ENCODE measurements around the gene TBC1D3C. TPM values are rescaled to one million over a fixed set of nuclear protein-coding genes. Genes with fewer than 3 reads are reported as not detected.
A peak's percentile ranks its signal among the peaks of the same experiment; 100 is the strongest.
"Not testable (repeated sequence)": the region's sequence is repeated elsewhere in the genome, so short reads cannot be mapped to it uniquely, and the experiment has no call there.

TBC1D3C gene
- not detected for total RNA-seq
- long read RNA-seq: 0 reads

- DNase-seq; H3K4me3 ChIP-seq; H3K4me1 ChIP-seq; H3K27ac ChIP-seq; H3K9me3 ChIP-seq; ATAC-seq; intact Hi-C loops (cut with DNase I); H3K36me3 ChIP-seq; H3K27me3 ChIP-seq: not testable (repeated sequence)
Measured at GRCh38 chr17:38068534-38068933, at the start of gene TBC1D3C. Gene TBC1D3C, minus strand, starts transcription at chr17:38068634. Its CDS starts 1,568 bp downstream, at chr17:38067066.

GRCh38 chr17:38099262-38099661 is 30.8 kb upstream of the TBC1D3C start:
- H3K36me3 ChIP-seq; H3K27ac ChIP-seq; H3K4me1 ChIP-seq; H3K27me3 ChIP-seq; ATAC-seq; intact Hi-C loops (cut with DNase I); H3K4me3 ChIP-seq; DNase-seq; H3K9me3 ChIP-seq: not testable (repeated sequence)

- DNase-seq; H3K4me1 ChIP-seq; H3K36me3 ChIP-seq; H3K9me3 ChIP-seq; intact Hi-C loops (cut with DNase I); H3K27me3 ChIP-seq; H3K4me3 ChIP-seq; H3K27ac ChIP-seq: not testable (repeated sequence)
- ATAC-seq: peak; percentile 25
Measured at GRCh38 chr17:38094059-38094694, 25.7 kb upstream of the TBC1D3C start.

- DNase-seq: peak; percentile 27
- H3K4me3 ChIP-seq; H3K4me1 ChIP-seq; H3K36me3 ChIP-seq; H3K27me3 ChIP-seq; intact Hi-C loops (cut with DNase I); ATAC-seq; H3K9me3 ChIP-seq; H3K27ac ChIP-seq: not testable (repeated sequence)
Measured at GRCh38 chr17:38088120-38088519, 19.7 kb upstream of the TBC1D3C start.

- ATAC-seq; H3K9me3 ChIP-seq; intact Hi-C loops (cut with DNase I); H3K4me3 ChIP-seq; H3K4me1 ChIP-seq; H3K27me3 ChIP-seq; H3K36me3 ChIP-seq; H3K27ac ChIP-seq; DNase-seq: not testable (repeated sequence)
Measured at GRCh38 chr17:38087344-38087743, 18.9 kb upstream of the TBC1D3C start.

Other genes starting within 250 kb of the TBC1D3C start
- not detected for gene TBC1D3K, start 144.2 kb downstream of the TBC1D3C start, total RNA-seq
- 21.8 TPM for gene TBC1D3L, start 79.6 kb downstream of the TBC1D3C start, total RNA-seq
- gene TBC1D3D, start 64.7 kb downstream of the TBC1D3C start, total RNA-seq: not detected
- gene TBC1D3E, start 59.3 kb upstream of the TBC1D3C start, total RNA-seq: not detected
- not detected for gene TBC1D3, start 123.9 kb upstream of the TBC1D3C start, total RNA-seq
- 25.7 TPM for gene MRPL45, start 228.5 kb upstream of the TBC1D3C start, total RNA-seq